Colonic mucosa (tissue), 4 donors: ENCODE measurements around the gene SORCS1. TPM values are rescaled to one million over a fixed set of nuclear protein-coding genes. Genes with fewer than 3 reads are reported as not detected.

ENCODE experiments used
- DNase-seq: peaks from one replicate; pipeline ENCODE4 v3.0.0-alpha.2; 2020
- H3K27ac ChIP-seq: fragments of 200-600 bp; one replicate; pipeline ENCODE4 v1.8.0; 2021
- H3K27me3 ChIP-seq: fragments of 200-600 bp; one replicate; pipeline ENCODE4 v1.8.0; 2021
- H3K36me3 ChIP-seq: fragments of 200-600 bp; one replicate; pipeline ENCODE4 v1.8.0; 2021
- H3K4me1 ChIP-seq: fragments of 200-600 bp; one replicate; pipeline ENCODE4 v1.8.0; 2021; ENCODE audit warnings: mild to moderate bottlenecking
- H3K4me3 ChIP-seq: fragments of 200-600 bp; one replicate; pipeline ENCODE4 v1.8.0; 2021
- H3K9ac ChIP-seq, 2 donors: one replicate each; pipeline ENCODE4 v1.7.0; 2013; ENCODE audit warnings: control low read depth in 2 of 2, low read depth in 2 of 2, low read length in 2 of 2
- H3K9me3 ChIP-seq: fragments of 200-600 bp; one replicate; pipeline ENCODE4 v1.8.0; 2021
- CTCF ChIP-seq: fragments of 200-600 bp; IDR thresholded peaks from one replicate; pipeline ENCODE4 v1.8.0; 2022; ENCODE audit warnings: antibody characterized with exemption, mild to moderate bottlenecking
- intact Hi-C: fragments of 100-400 bp; cut with DNase I; formaldehyde crosslinking; loops from one replicate; pipeline ENCODE4 v1.14.1; 2022
- total RNA-seq, 2 donors: library from RNA; stranded (reverse); fragmentation: NEBNext Ultra II Directional in 1 of 2; extraction: Animal tissue kit (Norgen Biotek cat#: 25700) in 1 of 2; gene quantifications; one replicate each; pipeline ENCODE4 v1.2.1, GENCODE V29; 2021
- donor health status: healthy.
- donor health status: DM: no; HTN: no; CAD: no.
- donor health status: DM: no; HTN: no; CAD: no.

SORCS1 gene
- total RNA-seq, 2 donors from 2014 or later, result 0.40 to 1.6 TPM

DNA sequence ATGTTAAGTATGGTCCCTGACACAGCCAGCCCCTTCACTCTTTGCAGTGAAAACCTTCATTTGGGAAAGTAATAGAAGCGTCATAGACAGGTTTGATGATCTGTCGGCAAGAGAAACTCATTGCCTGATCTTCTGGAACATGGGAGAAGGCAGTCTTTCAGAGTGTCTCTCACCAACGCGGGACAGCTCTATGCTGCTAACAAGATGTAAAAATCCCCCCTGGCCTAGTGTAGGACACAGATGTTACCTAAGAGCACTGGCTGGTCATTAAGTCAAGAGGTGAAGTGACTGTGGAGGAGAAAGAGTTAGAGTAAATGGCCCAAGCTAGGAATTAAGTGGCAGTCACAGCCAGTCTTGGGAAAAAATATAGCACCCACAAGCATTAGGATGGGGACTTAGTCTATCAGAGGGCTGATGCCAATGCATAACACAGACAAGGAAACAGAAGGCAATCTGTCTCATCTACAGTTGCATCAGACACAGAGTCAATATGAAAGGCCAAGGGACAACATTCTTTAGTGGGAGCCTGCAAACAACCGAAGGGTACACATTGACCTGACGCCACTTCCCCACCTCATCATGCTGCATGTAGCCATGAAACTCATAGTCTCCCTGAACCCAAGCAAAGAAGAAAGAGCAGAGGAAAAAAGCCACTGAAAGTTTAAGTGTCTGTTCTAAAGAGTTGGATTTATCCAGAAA, 69.5 kb downstream of the SORCS1 start:
- no peaks in the 10 kb centered on the region for H3K36me3 ChIP-seq
- H3K4me3 ChIP-seq, result no peak overlapping the region
- no peaks in the 10 kb centered on the region for H3K27me3 ChIP-seq
- no peak for TF ChIP-seq CTCF
- H3K9me3 ChIP-seq, result no peaks in the 10 kb centered on the region
- no peaks in the 10 kb centered on the region for H3K4me1 ChIP-seq
- intact Hi-C loops, result no loop called here
- no peak overlapping the region for H3K9ac ChIP-seq
- H3K27ac ChIP-seq, result no peak overlapping the region
- DNase-seq, result no peak

DNA sequence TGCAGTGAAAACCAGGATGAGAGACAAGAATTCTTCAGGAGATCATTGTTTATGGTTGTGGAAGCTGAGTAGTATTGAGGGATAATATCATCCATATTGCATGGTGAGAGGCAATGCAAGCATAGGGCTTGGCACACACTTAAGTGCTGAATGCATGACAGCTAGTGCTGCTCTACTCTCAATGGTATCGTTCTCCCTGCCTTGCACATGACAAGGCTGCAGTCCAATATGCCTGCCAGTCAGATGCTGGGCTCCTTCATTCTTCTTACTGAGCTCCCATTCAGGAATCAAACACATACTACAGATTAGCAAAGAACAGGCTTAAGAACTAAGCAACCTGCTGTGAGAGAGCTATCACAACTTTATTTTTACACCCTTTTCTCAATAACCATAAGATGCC, 72.2 kb downstream of the SORCS1 start:
- no peak overlapping the region for H3K27ac ChIP-seq
- no peak for DNase-seq
- H3K27me3 ChIP-seq, result no peaks in the 10 kb centered on the region
- no peaks in the 10 kb centered on the region for H3K36me3 ChIP-seq
- intact Hi-C loops, result no loop called here
- no peak for TF ChIP-seq CTCF
- no peaks in the 10 kb centered on the region for H3K9me3 ChIP-seq
- no peak overlapping the region for H3K9ac ChIP-seq
- H3K4me1 ChIP-seq, result no peaks in the 10 kb centered on the region
- no peak overlapping the region for H3K4me3 ChIP-seq

GRCh38 chr10:107091126-107091525, 73.4 kb downstream of the SORCS1 start:
- TF ChIP-seq CTCF, result no peak
- no peak overlapping the region for H3K4me3 ChIP-seq
- H3K27me3 ChIP-seq, result no peaks in the 10 kb centered on the region
- H3K9ac ChIP-seq, result no peak overlapping the region
- no peak for DNase-seq
- no peaks in the 10 kb centered on the region for H3K4me1 ChIP-seq
- no peaks in the 10 kb centered on the region for H3K36me3 ChIP-seq
- no peak overlapping the region for H3K27ac ChIP-seq
- intact Hi-C loops, result no loop called here
- no peaks in the 10 kb centered on the region for H3K9me3 ChIP-seq

DNA sequence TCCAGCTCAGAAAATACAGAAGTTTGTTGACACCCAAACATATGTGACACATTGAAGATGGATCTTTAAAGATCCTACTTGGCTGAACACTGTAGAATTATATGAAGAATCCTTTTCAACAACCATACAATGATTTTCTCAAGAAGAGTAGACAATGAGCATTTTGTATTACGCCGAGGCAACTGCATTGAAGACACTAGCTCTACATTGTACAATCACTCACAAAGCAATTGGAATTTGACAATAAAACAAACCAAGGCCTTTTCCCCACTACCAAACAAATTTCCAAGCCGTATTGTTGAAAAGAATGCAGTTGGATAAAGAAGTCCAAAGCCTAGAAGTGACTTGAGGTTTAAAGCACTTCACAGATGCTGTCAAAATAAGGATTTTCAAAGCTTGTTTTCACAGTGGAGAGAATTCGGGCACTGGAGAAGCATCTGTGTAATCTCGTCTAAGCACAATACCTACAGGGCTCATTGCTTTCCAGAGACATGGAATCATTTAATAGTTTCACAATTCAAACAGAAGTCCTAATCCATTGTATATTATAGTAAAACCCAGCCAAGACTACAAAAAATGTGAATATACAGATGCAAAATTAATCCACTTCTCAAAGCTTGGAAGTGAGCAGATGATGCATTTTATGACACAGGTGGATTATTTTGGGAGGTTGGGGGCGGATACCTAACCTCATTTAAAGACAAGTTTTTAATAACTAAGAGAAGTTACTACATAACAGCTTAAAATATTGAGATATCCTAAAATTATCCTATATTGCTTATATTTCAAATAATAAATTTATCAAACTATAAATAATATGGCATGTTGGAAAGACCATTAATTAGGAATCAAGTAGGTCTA, 78.6 kb downstream of the SORCS1 start:
- no peaks in the 10 kb centered on the region for H3K4me1 ChIP-seq
- no peak overlapping the region for H3K27ac ChIP-seq
- no peak overlapping the region for H3K9ac ChIP-seq
- H3K4me3 ChIP-seq, result no peak overlapping the region
- H3K36me3 ChIP-seq, result no peaks in the 10 kb centered on the region
- H3K27me3 ChIP-seq, result no peaks in the 10 kb centered on the region
- DNase-seq, result no peak
- no peak for TF ChIP-seq CTCF
- intact Hi-C loops, result no loop called here
- no peaks in the 10 kb centered on the region for H3K9me3 ChIP-seq

- H3K27me3 ChIP-seq, result no peaks in the 10 kb centered on the region
- intact Hi-C loops, result no loop called here
- TF ChIP-seq CTCF, result no peak
These were observed 81.0 kb downstream of the SORCS1 start for GRCh38 chr10:107083388-107084009.

More at GRCh38 chr10:107083388-107084009, 81.0 kb downstream of the SORCS1 start:
- Histone ChIP-seq H3K27ac (no peak overlapping the region), H3K9ac (no peak overlapping the region), H3K4me1 (no peaks in the 10 kb centered on the region), H3K4me3 (no peak overlapping the region), H3K9me3 (no peaks in the 10 kb centered on the region), H3K36me3 (no peaks in the 10 kb centered on the region)
- DNase-seq, result no peak
